C4-2B (cell line): ENCODE measurements around the gene CA10.

Experiments used
- ZFX ChIP-seq: fragments of 450-650 bp; IDR thresholded peaks from 2 replicates; pipeline ENCODE4 v1.6.1; 2017
- TF ChIP-seq, protein P1 (sequence below): fragments of 450-650 bp; conservative IDR thresholded peaks from 2 replicates; pipeline ENCODE4 v1.5.1; 2017; ENCODE audit warnings: mild to moderate bottlenecking

DNA sequence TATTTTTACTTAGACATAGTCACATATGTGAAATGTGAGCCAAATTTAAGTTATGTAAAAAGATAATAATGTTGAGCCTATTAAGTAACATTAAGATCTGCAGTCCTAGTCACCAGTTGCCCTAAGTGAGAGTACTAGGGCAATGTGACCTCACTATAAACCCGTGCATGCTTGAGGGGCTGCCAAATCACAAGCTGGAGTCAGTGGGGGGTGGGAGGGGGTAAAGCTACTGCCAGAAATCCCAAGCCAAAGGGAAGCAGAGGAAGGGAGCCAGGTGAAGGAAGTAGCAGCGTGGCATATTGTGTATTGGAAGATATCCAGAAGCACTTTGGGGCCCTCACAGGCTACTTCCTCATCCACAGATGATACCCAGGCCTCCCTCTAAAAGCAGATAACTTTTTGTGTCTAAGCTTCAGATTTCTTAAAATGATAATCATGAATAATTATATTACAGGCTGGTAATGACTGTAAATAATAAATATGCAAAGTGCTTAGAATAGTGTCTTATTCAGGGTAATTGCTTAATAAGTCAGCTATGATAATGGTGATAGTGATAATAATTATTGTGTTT lies 134.1 kb downstream of the CA10 start:
- TF ChIP-seq, protein P1, sequence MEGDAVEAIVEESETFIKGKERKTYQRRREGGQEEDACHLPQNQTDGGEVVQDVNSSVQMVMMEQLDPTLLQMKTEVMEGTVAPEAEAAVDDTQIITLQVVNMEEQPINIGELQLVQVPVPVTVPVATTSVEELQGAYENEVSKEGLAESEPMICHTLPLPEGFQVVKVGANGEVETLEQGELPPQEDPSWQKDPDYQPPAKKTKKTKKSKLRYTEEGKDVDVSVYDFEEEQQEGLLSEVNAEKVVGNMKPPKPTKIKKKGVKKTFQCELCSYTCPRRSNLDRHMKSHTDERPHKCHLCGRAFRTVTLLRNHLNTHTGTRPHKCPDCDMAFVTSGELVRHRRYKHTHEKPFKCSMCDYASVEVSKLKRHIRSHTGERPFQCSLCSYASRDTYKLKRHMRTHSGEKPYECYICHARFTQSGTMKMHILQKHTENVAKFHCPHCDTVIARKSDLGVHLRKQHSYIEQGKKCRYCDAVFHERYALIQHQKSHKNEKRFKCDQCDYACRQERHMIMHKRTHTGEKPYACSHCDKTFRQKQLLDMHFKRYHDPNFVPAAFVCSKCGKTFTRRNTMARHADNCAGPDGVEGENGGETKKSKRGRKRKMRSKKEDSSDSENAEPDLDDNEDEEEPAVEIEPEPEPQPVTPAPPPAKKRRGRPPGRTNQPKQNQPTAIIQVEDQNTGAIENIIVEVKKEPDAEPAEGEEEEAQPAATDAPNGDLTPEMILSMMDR = no peak
- TF ChIP-seq ZFX = no peak
